H1 (cell line): ENCODE results near the gene PIGV. TPM values are rescaled to one million over a fixed set of nuclear protein-coding genes. Genes with fewer than 3 reads are reported as not detected.

Source experiments
- CBX5 ChIP-seq: fragments of 300-800, 300-1000 bp; sonication (generic); IDR thresholded peaks from 2 replicates; pipeline ENCODE4 v1.7.1; 2016; ENCODE audit warnings: antibody characterized with exemption, low read length, low read depth
- FOSL1 ChIP-seq: IDR thresholded peaks from 2 replicates; pipeline ENCODE4 v1.6.1; 2011; ENCODE audit warnings: mild to moderate bottlenecking, low read depth, low read length, moderate library complexity; ENCODE audit not compliant: insufficient read depth
- POLR2AphosphoS5 ChIP-seq: IDR thresholded peaks from 2 replicates; pipeline ENCODE4 v1.6.1; 2011; ENCODE audit warnings: low read depth, low read length
- RBBP5 ChIP-seq: IDR thresholded peaks from 2 replicates; pipeline ENCODE4 v1.7.1; 2012; ENCODE audit warnings: low read depth, mild to moderate bottlenecking, inconsistent platforms, low read length, moderate library complexity, borderline replicate concordance
- RXRA ChIP-seq: IDR thresholded peaks from 2 replicates; pipeline ENCODE4 v1.6.1; 2011; ENCODE audit warnings: low read depth, mild to moderate bottlenecking, low read length, moderate library complexity; ENCODE audit not compliant: insufficient read depth
- SIRT6 ChIP-seq: IDR thresholded peaks from one replicate; pipeline ENCODE4 v1.7.1; 2012; ENCODE audit warnings: low read length, inconsistent platforms
- TBP ChIP-seq: IDR thresholded peaks from 2 replicates; pipeline ENCODE4 v1.6.1; 2011; ENCODE audit warnings: low read depth, low read length, improper control_type of control experiment
- polyA plus RNA-seq, 7 experiments: library from polyadenylated mRNA; depleted of rRNA in 3 of 7; stranded (reverse) in 5 of 7; unstranded in 2 of 7; fragments of >200 nt in 5 of 7; fragments of 200-250 nt in 2 of 7; gene quantifications; 1 replicate in 5 of 7; 2 replicates in 1 of 7; 4 replicates in 1 of 7; pipeline versions ENCODE4 v1.2.1 to v1.2.3, GENCODE V29; 2011 to 2013; ENCODE audit warnings: missing spikeins in 2 of 7, mixed read lengths in 2 of 7
- total RNA-seq: library from RNA; stranded (reverse); fragmentation: NEBNext Ultra II Directional; extraction: Animal tissue kit (Norgen Biotek cat#: 25700); gene quantifications from 2 replicates; pipeline ENCODE4 v1.2.1, GENCODE V29; 2021
- TF ChIP-seq, protein P1 (sequence below): fragments of 300-600 bp; sonication (generic); IDR thresholded peaks from 2 replicates; pipeline ENCODE4 v1.7.1; 2012; ENCODE audit warnings: low read length, moderate library complexity, mild to moderate bottlenecking, inconsistent platforms; ENCODE audit not compliant: insufficient replicate concordance
- TF ChIP-seq, protein P2 (sequence below): IDR thresholded peaks from 2 replicates; pipeline ENCODE4 v1.6.1; 2011; ENCODE audit warnings: low read depth, mild to moderate bottlenecking, low read length; ENCODE audit not compliant: insufficient read depth

Gene PIGV
- total and polyA plus RNA-seq, 2 of the 8 experiments (the other 6 are each of a cell fraction or from before 2014, with no cell fraction given): 8.5 to 20.9 TPM

DNA sequence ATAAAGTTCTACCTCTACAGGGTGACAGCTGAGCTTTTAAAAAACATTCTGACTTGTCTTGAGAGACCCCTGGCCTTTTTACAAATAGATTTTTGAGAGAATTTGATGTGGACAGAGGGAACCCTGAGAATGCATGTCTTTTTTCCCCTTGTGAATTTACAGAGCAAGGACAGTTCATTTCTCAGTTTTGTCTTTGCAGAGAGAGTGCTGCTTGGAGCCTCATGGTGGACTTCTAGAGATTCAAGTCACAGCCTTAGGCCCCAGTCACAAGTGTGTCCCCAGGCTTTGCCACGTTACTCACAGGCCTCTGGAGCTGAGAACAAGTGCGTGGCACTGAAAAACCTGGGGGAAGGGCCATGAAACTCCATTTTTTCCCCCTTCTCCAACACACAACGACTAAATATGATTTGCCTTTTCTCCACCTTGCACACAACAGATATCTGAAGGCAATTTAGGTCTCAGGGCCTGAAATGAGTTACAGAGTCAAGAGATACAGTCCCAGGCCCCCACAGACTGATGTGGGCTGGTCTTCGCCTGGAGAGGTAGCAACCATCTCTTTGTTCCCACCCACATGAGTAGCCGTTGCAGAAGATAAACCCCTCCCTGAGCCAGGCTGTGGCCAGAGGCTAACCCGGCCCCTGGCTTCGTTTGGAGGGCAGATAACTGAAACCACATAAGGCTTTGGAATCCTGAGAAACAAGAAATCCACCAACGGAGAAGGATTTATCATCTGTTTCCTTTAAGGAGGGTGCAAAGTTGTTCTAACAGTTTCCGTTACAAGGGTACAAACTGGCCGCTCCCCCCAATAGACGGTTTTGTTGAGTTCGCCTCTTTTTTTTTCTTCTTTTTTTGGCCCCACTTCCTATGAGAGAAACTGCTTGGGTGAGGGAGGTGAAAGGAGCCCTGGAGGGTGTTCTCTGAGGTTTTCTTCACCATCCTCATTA, 1.0 kb upstream of the PIGV start (continued):
- TF ChIP-seq, protein P1, sequence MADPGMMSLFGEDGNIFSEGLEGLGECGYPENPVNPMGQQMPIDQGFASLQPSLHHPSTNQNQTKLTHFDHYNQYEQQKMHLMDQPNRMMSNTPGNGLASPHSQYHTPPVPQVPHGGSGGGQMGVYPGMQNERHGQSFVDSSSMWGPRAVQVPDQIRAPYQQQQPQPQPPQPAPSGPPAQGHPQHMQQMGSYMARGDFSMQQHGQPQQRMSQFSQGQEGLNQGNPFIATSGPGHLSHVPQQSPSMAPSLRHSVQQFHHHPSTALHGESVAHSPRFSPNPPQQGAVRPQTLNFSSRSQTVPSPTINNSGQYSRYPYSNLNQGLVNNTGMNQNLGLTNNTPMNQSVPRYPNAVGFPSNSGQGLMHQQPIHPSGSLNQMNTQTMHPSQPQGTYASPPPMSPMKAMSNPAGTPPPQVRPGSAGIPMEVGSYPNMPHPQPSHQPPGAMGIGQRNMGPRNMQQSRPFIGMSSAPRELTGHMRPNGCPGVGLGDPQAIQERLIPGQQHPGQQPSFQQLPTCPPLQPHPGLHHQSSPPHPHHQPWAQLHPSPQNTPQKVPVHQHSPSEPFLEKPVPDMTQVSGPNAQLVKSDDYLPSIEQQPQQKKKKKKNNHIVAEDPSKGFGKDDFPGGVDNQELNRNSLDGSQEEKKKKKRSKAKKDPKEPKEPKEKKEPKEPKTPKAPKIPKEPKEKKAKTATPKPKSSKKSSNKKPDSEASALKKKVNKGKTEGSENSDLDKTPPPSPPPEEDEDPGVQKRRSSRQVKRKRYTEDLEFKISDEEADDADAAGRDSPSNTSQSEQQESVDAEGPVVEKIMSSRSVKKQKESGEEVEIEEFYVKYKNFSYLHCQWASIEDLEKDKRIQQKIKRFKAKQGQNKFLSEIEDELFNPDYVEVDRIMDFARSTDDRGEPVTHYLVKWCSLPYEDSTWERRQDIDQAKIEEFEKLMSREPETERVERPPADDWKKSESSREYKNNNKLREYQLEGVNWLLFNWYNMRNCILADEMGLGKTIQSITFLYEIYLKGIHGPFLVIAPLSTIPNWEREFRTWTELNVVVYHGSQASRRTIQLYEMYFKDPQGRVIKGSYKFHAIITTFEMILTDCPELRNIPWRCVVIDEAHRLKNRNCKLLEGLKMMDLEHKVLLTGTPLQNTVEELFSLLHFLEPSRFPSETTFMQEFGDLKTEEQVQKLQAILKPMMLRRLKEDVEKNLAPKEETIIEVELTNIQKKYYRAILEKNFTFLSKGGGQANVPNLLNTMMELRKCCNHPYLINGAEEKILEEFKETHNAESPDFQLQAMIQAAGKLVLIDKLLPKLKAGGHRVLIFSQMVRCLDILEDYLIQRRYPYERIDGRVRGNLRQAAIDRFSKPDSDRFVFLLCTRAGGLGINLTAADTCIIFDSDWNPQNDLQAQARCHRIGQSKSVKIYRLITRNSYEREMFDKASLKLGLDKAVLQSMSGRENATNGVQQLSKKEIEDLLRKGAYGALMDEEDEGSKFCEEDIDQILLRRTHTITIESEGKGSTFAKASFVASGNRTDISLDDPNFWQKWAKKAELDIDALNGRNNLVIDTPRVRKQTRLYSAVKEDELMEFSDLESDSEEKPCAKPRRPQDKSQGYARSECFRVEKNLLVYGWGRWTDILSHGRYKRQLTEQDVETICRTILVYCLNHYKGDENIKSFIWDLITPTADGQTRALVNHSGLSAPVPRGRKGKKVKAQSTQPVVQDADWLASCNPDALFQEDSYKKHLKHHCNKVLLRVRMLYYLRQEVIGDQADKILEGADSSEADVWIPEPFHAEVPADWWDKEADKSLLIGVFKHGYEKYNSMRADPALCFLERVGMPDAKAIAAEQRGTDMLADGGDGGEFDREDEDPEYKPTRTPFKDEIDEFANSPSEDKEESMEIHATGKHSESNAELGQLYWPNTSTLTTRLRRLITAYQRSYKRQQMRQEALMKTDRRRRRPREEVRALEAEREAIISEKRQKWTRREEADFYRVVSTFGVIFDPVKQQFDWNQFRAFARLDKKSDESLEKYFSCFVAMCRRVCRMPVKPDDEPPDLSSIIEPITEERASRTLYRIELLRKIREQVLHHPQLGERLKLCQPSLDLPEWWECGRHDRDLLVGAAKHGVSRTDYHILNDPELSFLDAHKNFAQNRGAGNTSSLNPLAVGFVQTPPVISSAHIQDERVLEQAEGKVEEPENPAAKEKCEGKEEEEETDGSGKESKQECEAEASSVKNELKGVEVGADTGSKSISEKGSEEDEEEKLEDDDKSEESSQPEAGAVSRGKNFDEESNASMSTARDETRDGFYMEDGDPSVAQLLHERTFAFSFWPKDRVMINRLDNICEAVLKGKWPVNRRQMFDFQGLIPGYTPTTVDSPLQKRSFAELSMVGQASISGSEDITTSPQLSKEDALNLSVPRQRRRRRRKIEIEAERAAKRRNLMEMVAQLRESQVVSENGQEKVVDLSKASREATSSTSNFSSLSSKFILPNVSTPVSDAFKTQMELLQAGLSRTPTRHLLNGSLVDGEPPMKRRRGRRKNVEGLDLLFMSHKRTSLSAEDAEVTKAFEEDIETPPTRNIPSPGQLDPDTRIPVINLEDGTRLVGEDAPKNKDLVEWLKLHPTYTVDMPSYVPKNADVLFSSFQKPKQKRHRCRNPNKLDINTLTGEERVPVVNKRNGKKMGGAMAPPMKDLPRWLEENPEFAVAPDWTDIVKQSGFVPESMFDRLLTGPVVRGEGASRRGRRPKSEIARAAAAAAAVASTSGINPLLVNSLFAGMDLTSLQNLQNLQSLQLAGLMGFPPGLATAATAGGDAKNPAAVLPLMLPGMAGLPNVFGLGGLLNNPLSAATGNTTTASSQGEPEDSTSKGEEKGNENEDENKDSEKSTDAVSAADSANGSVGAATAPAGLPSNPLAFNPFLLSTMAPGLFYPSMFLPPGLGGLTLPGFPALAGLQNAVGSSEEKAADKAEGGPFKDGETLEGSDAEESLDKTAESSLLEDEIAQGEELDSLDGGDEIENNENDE: no peak
- TF ChIP-seq, protein P2, sequence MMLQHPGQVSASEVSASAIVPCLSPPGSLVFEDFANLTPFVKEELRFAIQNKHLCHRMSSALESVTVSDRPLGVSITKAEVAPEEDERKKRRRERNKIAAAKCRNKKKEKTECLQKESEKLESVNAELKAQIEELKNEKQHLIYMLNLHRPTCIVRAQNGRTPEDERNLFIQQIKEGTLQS: no peak
- TF ChIP-seq TBP: peak; percentile 32; the same call in 1 of the 2 replicates
- TF ChIP-seq RBBP5: 0 out of 2 replicates have a peak, but pooled peaks have one; percentile 25
- no peak for TF ChIP-seq CBX5
- no peak for TF ChIP-seq RXRA
- no peak for TF ChIP-seq FOSL1
- TF ChIP-seq SIRT6: no peak
- 0 out of 2 replicates have a peak, but pooled peaks have one; percentile 32 for TF ChIP-seq POLR2AphosphoS5
